HUDEP-2 (cell line): ENCODE measurements around the gene SULT1A4.
"Not testable (repeated sequence)": the region's sequence is repeated elsewhere in the genome, so short reads cannot be mapped to it uniquely, and the experiment has no call there.

Experiments used
- DNase-seq, 76 experiments: peaks; one replicate each; lab custom pipeline; 2025; ENCODE audit not compliant: unreplicated experiment in 76 of 76; lab: John Stamatoyannopoulos, UW

Gene SULT1A4

DNA sequence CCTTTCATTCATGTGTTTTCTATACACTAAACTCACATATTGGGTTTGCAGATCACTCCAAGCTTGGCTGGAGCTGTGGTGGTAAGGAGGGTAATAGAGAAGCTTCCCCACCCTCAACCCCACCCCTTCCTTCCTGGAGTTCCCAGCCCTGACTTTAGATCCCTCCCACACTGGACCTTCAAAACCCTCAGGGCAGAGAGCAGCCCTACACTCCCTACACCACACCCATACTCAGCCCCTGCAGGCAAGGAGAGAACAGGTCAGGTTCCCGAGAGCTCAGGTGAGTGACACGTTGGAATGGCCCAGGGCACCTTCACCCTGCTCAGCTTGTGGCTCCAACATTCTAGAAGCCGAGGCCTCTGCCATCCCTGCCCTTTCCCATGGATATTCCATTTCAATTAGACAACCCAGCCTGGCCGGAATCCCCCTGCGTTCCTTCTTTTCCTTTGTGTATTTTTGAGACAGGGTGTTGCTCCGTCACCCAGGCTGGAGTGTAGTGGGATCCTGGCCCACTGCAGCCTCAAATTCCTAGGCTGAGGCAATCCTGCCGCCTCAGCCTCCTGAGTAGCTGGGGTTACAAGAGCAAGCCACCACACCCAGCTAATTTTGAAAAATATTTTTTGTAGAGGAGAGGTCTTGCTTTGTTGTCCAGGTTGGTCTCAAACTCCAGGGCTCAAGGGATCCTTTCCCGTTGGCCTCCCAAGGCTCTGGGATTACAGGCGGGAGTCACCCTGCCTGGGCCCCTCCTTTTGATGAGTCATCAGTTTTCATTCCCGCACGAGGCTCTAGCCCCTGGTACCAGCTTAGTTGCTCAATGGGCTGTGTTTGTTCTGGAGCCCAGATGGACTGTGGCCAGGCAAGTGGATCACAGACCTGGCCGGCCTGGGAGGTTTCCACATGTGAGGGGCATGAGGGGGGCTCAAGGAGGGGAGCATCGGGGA, at the start of gene SULT1A4:
Gene SULT1A4, plus strand, starts transcription at position 208 of the 941 bp plus-strand sequence. CDS start 1,473 bp downstream, outside the sequence.
- DNase-seq = not testable (repeated sequence)

DNA sequence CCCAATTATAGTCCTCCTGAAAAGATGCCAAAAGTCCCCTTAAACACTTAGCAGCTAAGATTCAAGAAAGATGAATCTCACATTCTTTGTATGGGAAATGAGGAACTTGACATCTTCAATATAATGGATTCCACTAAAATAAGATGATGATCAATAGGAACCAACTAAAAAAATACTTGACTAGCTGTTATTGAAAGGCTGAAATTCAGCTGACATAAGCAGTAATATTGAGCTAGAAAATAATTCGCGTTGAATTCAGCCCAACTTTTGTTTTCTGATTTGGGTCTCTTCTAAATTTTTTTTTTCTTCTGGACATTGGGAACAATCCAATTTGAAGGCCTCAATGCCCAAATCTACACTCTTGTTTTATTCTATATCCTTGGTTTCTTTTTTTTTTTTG, 36.1 kb upstream of the SULT1A4 start:
- not testable (repeated sequence) for DNase-seq

DNA sequence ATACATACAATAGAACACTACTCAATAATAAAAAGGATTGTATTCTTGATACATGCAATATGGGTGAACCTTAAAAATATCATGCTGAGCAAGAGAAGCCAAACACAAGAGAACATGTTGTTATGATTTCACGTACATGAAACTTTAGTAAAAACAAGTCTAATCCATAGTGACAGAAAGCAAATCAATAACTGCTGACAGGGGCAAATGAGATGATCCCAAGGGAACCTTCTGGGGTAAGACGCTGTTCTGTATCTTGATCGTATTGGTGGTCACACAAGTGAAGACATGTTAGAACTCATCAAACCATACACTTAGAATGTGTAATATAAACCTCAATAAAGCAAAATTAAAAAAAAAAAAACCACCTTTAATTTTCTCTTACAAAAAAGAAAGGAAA, 34.3 kb upstream of the SULT1A4 start:
- DNase-seq = not testable (repeated sequence)

DNA sequence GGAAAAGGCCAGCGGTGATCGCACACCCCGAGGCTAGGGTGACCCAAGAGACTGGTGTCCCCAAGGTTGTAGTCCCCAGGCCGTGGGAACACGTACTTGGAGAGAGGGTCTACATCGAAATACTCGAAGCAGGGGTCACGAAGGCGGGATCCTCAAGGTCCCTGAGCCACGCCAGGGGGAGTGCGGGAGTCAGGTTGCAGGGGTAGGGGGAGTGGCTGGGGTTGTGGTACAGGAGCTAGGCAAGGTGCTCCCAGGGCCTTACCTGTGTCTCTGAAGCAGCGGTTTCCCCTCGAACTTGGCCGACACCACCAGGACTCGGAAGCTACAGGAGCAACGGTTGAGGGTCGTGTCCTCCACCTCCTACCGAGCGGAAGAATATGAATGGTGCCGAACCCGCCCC, 6.0 kb upstream of the SULT1A4 start:
- not testable (repeated sequence) for DNase-seq

DNA sequence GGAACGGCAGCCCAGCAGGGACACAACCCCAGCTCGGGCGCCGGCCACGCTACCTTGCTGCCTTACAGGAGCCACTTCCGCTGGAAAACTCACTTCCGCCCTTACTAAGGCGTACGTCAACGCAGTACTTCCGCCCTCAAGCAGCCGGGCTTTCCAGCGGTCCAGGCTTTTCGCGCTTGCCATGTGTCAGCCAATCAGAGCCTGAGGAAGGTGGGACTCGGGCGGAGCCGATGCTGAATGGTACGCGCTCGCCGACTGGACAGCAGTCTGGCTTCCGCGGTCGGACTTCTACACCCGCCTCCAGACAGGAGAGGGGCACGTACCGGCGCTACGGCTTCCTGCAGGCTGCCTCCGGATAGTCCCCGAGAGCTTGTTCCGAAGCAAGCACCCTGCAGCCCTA, 5.4 kb upstream of the SULT1A4 start, which contains the start of the genes BOLA2 and SLX1B:
Gene BOLA2, minus strand, starts transcription at position 83 of the 400 bp plus-strand sequence. CDS start 98 bp downstream, outside the sequence.
Gene SLX1B, plus strand, starts transcription at position 265 of the 400 bp plus-strand sequence.
- not testable (repeated sequence) for DNase-seq

DNA sequence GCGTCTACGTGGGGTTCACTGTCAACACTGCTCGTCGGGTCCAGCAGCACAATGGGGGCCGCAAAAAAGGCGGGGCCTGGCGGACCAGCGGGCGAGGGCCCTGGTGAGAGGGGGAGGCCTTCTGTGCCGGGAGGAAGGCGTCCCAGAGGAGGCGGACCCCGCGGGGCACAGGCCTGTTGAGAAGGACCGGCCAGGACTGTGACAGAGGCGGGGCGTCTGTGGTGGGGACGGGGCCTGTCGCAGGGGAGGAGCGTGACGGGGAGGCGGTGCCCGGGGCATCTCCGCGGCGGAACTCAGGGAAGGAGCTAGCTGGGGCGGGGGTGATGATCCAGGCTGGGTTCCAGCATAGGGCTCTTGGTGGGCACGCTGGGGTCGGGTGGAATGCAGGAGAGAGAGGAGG, 4.9 kb upstream of the SULT1A4 start:
- DNase-seq = not testable (repeated sequence)

DNA sequence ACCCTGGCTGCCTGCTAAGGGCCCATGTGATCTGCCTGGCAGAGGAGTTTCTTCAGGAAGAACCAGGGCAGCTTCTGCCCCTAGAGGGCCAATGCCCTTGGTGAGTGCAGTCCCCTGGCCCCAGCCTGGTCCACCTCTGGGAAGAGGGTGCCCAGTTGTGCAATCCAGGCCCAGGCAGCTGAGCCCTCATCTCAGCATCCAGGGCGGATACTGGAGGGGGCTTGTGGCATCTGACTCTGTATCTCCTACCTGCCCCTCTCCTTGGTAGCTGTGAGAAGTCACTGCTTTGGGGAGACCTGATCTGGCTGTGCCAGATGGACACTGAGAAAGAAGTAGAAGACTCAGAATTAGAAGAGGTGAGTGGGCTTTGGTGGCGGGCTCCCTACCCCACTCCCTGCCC, 2.1 kb upstream of the SULT1A4 start:
- DNase-seq = not testable (repeated sequence)

DNA sequence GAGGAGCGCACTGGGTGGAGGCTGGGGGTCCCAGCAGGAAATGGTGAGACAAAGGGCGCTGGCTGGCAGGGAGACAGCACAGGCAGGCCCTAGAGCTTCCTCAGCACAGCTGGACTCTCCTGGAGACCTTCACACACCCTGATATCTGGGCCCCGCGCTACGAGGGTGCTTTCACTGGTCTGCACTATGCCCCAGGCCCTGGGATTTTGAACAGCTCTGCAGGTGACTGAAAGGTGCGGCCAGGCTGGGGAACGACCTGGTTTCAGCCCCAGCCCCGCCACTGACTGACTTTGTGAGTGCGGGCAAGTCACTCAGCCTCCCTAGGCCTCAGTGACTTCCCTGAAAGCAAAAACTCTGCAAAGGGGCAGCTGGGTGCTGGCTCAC, 926 bp downstream of the SULT1A4 start:
- DNase-seq = not testable (repeated sequence)

DNA sequence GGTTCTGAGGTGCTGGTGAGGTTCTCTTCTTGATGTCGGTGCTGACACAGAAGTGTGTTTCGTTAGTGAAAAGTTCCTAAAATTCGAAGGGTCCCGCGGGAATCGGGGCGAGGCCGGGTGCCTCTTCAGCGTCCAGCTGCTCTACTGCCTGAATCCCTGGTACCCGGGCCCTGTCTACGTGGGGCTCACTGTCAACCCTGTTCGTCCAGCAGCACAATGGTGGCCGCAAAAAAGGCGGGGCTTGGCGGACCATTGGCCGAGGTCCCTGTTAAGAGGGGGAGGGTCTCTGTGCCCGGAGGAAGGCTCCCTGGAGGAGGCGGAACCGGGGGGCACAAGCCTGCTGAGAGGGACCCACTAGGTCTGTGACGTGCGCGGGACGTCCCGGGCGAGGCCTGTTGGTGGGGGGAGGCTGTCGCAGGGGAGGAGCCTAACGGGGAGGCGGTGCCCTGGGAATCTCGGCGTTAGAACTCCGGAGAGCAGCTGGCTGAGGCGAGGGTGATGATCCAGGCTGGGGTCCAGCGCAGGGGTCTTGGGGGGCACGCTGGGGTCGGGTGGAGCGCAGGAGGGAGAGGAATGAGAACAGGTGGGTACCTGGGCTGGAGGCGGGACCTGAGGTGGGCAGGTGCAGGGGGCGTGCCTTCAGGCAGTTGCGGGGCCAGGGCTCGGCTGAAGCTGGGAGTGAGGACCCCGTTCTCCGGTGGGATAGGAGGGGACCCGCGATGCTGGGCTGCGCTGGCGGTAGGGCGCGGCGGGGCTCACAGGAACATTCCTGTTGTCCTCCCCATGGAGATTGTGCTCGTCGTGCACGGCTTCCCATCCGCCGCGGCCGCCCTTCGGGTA, 6.5 kb downstream of the SULT1A4 start:
- not testable (repeated sequence) for DNase-seq

DNA sequence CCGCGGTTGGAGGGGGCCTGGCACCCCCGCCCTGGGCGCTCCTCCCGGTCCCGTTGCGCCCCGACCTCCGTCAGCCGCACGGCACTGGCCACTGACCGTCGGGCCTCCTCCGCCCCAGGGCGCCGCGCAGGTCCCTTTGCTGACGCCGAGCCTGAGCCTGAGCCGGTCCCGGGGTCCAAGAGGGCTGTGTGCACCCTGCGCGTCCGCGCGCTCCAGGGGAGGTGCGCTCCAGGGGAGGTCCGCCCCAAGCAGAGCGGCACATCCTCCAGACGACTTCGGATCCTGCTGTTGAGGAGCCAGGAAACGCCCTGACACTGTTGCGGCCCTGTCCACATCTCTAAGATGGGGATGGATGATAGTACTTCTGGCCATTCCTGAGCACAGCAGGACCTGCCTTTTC, 7.2 kb downstream of the SULT1A4 start:
- DNase-seq = not testable (repeated sequence)

DNA sequence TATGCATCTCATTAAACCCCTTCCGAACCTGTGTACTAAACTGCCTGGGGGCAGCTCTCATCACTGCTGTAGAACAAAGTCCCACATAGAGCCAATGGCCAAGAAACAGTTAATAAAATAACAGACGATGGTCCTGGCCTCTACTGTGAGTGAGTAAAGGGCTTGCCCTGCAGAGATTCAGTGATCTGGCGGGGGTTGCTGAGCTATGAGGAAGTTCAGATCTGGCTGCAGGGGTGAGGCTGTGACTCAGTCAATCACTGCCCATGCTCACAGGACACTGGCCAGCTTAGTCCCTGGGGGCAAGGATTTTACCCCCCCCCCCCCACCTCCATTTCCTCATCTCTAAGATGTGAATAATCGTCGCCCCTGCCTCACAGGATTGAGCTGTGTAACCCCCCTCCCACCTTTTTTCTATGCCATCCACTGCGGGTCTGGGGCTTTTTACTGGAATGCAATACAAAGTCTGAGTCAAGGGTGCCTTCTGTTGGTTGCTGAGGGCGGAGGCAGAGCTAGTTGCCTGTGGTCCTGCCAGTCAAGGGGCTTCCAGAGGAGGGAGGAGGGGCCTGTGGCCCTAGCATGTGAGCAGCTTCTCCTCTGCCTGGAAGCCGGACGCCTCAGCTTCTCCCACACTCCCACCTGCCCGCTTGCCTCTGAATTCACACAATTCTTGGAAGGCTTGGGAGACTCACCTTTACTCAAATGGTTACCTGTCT, 8.1 kb downstream of the SULT1A4 start:
- not testable (repeated sequence) for DNase-seq

DNA sequence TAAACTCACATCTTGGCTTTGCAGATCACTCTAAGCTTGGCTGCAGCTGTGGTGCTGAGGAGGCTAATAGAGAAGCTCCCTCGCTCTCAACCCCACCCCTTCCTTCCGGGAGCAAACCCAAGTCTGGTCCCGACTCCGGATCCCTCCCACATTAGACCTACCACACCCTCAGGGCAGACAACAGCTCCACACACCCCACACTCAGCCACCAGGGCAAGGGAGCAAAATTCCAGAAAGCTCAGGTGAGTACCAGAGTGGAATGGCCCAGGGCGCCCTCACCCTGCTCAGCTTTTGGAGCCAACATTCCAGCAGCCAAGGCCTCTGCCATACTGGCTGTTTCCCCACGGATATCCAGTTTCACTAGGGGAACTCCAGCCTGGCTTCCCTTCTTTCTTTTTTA, 9.9 kb downstream of the SULT1A4 start:
- DNase-seq = not testable (repeated sequence)

DNA sequence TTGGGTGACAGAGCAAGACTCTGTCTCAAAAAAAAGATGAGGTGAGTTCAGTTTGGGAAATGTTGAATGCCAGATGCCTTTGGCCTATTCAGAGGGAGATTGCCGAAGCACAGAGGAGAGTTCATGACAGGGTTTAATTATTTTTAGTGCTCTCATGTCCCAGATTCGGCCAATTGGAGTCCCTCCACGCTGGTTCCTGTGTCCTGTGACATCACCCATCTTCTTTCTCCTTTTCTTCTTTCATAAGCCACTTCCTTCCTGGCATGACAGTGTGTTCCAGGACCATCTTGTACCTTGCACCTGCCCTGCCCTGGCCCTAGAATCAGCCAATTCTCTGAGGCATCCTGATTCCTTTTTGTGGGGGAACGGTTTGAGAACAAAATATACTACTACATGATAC, 12.4 kb downstream of the SULT1A4 start:
- not testable (repeated sequence) for DNase-seq

DNA sequence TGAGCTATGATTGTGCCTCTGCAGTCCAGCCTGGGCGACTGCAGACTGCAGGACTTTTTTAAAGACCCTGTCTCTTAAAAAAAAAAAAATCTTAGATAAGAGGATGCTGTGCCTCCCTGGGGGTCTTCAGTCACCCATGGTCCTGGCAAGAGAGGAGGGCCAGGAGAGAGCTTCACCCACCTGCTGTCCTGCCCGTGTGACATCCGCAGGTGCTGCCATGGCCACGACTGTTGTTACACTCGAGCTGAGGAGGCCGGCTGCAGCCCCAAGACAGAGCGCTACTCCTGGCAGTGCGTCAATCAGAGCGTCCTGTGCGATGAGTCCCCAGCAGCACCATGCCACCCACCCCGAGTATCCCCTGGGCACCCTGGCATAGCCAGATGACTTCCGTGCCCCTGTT, 22.6 kb downstream of the SULT1A4 start:
- not testable (repeated sequence) for DNase-seq

DNA sequence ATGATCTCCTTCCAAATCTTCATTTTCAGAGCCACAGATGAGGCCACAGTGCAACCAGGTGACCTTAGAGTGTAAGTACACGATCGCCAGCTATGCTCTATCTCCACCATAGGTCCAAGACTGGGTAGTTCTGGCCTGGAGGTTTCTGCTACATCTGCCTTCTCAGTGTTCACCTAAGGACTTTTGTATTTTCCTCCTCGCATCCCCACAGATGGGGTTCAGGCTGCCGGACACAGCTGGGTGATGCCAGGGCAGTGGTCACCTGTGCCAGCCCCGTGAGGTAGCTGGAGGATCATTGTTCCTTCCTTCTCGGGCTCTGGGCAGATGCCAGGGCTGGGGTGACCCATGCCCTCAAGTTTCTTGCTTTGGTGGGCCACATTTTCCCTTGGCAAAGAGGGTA, 46.6 kb downstream of the SULT1A4 start, which contains the start of gene NPIPB12:
Gene NPIPB12, minus strand, starts transcription at position 101 of the 400 bp plus-strand sequence.
- DNase-seq = not testable (repeated sequence)
